GDM1 (cell line): ENCODE measurements around the gene GCFC2.
A peak's percentile ranks its signal among the peaks of the same experiment; 100 is the strongest.
"Not testable (repeated sequence)": the region's sequence is repeated elsewhere in the genome, so short reads cannot be mapped to it uniquely, and the experiment has no call there.

ENCODE experiments used
- DNase-seq: peaks from one replicate; lab custom pipeline; 2025; lab: John Stamatoyannopoulos, UW

The GCFC2 gene

GRCh38 chr2:75710577-75711253 is at the start of gene GCFC2:
Gene GCFC2, minus strand, starts transcription at chr2:75710915. Its CDS starts 60 bp downstream, at chr2:75710855.
- peak; percentile 81 for DNase-seq

- DNase-seq = no peak
Measured at GRCh38 chr2:75752828-75753227, 42.1 kb upstream of the GCFC2 start.

GRCh38 chr2:75751824-75752468 is 41.2 kb upstream of the GCFC2 start:
- no peak for DNase-seq

- DNase-seq = no peak
Measured at GRCh38 chr2:75751360-75751759, 40.6 kb upstream of the GCFC2 start.

GRCh38 chr2:75737961-75738360 is 27.2 kb upstream of the GCFC2 start:
- no peak for DNase-seq

GRCh38 chr2:75736276-75736675 is 25.6 kb upstream of the GCFC2 start:
- no peak for DNase-seq

- DNase-seq = no peak
Measured at GRCh38 chr2:75729861-75730260, 19.1 kb upstream of the GCFC2 start.

GRCh38 chr2:75728614-75729419 is 18.1 kb upstream of the GCFC2 start:
- no peak for DNase-seq

- DNase-seq = no peak
Measured at GRCh38 chr2:75722687-75723086, 12.0 kb upstream of the GCFC2 start.

GRCh38 chr2:75720525-75720924 is 9.8 kb upstream of the GCFC2 start:
- DNase-seq = no peak

GRCh38 chr2:75719616-75720015 is 8.9 kb upstream of the GCFC2 start:
- no peak for DNase-seq

GRCh38 chr2:75716406-75716805 is 5.7 kb upstream of the GCFC2 start:
- DNase-seq = no peak

GRCh38 chr2:75711590-75711989 is 875 bp upstream of the GCFC2 start:
- DNase-seq = not testable (repeated sequence)

- DNase-seq = no peak
Measured at GRCh38 chr2:75710220-75710576, 517 bp downstream of the GCFC2 start.

- no peak for DNase-seq
Measured at GRCh38 chr2:75709297-75709696, 1.4 kb downstream of the GCFC2 start.

GRCh38 chr2:75707901-75708300 is 2.8 kb downstream of the GCFC2 start:
- DNase-seq = no peak

GRCh38 chr2:75705921-75706320 is 4.8 kb downstream of the GCFC2 start:
- no peak for DNase-seq

- DNase-seq = no peak
Measured at GRCh38 chr2:75703589-75704287, 7.0 kb downstream of the GCFC2 start.

GRCh38 chr2:75702593-75702992 is 8.1 kb downstream of the GCFC2 start:
- DNase-seq = no peak

GRCh38 chr2:75698918-75699317 is 11.8 kb downstream of the GCFC2 start:
- no peak for DNase-seq

- no peak for DNase-seq
Measured at GRCh38 chr2:75688196-75688595, 22.5 kb downstream of the GCFC2 start.

GRCh38 chr2:75683430-75683829 is 27.3 kb downstream of the GCFC2 start:
- DNase-seq = not testable (repeated sequence)
